ENCODE measurements around the gene H2BK1. TPM values are rescaled to one million over a fixed set of nuclear protein-coding genes. Genes with fewer than 3 reads are reported as not detected.

The H2BK1 gene
- total and polyA plus RNA-seq, 2 donors (not counting 1 experiment from before 2014, with no cell fraction given), result not detected

DNA sequence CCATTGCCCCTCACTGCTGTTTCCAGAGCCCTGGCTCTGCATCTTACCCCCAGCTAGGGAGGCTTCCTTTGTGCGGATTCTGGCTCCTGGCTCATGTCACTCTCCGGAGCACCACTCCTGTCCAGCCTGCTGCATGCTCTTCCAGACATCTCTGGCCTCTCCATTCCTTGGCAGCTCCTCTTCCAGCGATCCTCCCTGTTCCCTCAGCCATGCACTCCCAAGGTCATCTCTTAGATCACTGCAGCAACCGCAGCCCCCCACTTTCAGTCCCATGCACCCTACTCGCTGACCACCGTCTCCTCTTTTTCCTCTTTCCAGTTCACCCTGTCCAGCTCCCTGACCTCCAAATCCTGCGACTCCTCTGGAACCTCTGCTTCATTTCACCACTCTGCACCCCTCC is 45.1 kb upstream of the H2BK1 start:
- H3K36me3 ChIP-seq (ENCODE audit: control insufficient read depth, insufficient read depth, low read length), result no peaks in the 10 kb centered on the region
- no peak overlapping the region for H3K9ac ChIP-seq (ENCODE audit: insufficient read depth, low read length)
- TF ChIP-seq CTCF (conservative IDR thresholded peaks at IDR 0.05 in 1 of 2, IDR thresholded peaks at IDR 0.05 in 1 of 2; ENCODE audit: low read depth in 1 of 2, low read length in 2 of 2) (no peak), EZH2 (IDR thresholded peaks at IDR 0.05; ENCODE audit: low read length, missing control alignments) (no peak)
- H3K9me3 ChIP-seq (ENCODE audit: control insufficient read depth, insufficient read depth, low read depth, low read length), result no peaks in the 10 kb centered on the region
- no peak for DNase-seq (ENCODE audit: low read depth in 2 of 2)
- H3K4me1 ChIP-seq (ENCODE audit: control insufficient read depth, extremely low read depth, insufficient read depth, low read length), result peaks cover 11% of the 10 kb centered on the region
- no peaks in the 10 kb centered on the region for H3K79me2 ChIP-seq (ENCODE audit: control insufficient read depth, insufficient read depth, low read length)
- peaks cover 11% of the 10 kb centered on the region for H3K27me3 ChIP-seq (ENCODE audit: control insufficient read depth, insufficient read depth, low read length)
- H2AFZ ChIP-seq (ENCODE audit: low read length), result no peak overlapping the region
- no peak overlapping the region for H3K4me3 ChIP-seq (replicated peaks in 1 of 4; ENCODE audit: control extremely low read depth in 1 of 4, insufficient read depth in 1 of 4, low read depth in 3 of 4, low read length in 4 of 4)
- H3K27ac ChIP-seq (ENCODE audit: insufficient read depth, low read length), result no peak overlapping the region
- no peaks in the 10 kb centered on the region for H4K20me1 ChIP-seq (ENCODE audit: control insufficient read depth, extremely low read depth, insufficient read depth, low read length)
- no peak overlapping the region for H3K4me2 ChIP-seq (ENCODE audit: extremely low read depth, insufficient read depth, low read length)

GRCh38 chr7:151254851-151255250 is 44.6 kb upstream of the H2BK1 start:
- Histone ChIP-seq H3K4me1 (ENCODE audit: control insufficient read depth, extremely low read depth, insufficient read depth, low read length) (peaks cover 11% of the 10 kb centered on the region), H3K4me2 (ENCODE audit: extremely low read depth, insufficient read depth, low read length) (no peak overlapping the region), H3K79me2 (ENCODE audit: control insufficient read depth, insufficient read depth, low read length) (no peaks in the 10 kb centered on the region), H3K9me3 (ENCODE audit: control insufficient read depth, insufficient read depth, low read depth, low read length) (no peaks in the 10 kb centered on the region), H3K4me3 (replicated peaks in 1 of 4; ENCODE audit: control extremely low read depth in 1 of 4, insufficient read depth in 1 of 4, low read depth in 3 of 4, low read length in 4 of 4) (no peak overlapping the region), H3K9ac (ENCODE audit: insufficient read depth, low read length) (no peak overlapping the region), H3K36me3 (ENCODE audit: control insufficient read depth, insufficient read depth, low read length) (no peaks in the 10 kb centered on the region), H3K27me3 (ENCODE audit: control insufficient read depth, insufficient read depth, low read length) (peaks cover 9% of the 10 kb centered on the region), H4K20me1 (ENCODE audit: control insufficient read depth, extremely low read depth, insufficient read depth, low read length) (no peaks in the 10 kb centered on the region), H3K27ac (ENCODE audit: insufficient read depth, low read length) (no peak overlapping the region), H2AFZ (ENCODE audit: low read length) (no peak overlapping the region)
- DNase-seq (ENCODE audit: low read depth in 2 of 2), result no peak
- TF ChIP-seq CTCF (conservative IDR thresholded peaks at IDR 0.05 in 1 of 2, IDR thresholded peaks at IDR 0.05 in 1 of 2; ENCODE audit: low read depth in 1 of 2, low read length in 2 of 2) (no peak), EZH2 (IDR thresholded peaks at IDR 0.05; ENCODE audit: low read length, missing control alignments) (no peak)

GRCh38 chr7:151254316-151254715 is 44.0 kb upstream of the H2BK1 start:
- H3K4me3 ChIP-seq (replicated peaks in 1 of 4; ENCODE audit: control extremely low read depth in 1 of 4, insufficient read depth in 1 of 4, low read depth in 3 of 4, low read length in 4 of 4), result no peak overlapping the region
- no peak overlapping the region for H3K27ac ChIP-seq (ENCODE audit: insufficient read depth, low read length)
- H3K36me3 ChIP-seq (ENCODE audit: control insufficient read depth, insufficient read depth, low read length), result no peaks in the 10 kb centered on the region
- no peak overlapping the region for H3K4me2 ChIP-seq (ENCODE audit: extremely low read depth, insufficient read depth, low read length)
- H3K4me1 ChIP-seq (ENCODE audit: control insufficient read depth, extremely low read depth, insufficient read depth, low read length), result peaks cover 16% of the 10 kb centered on the region
- no peak overlapping the region for H3K9ac ChIP-seq (ENCODE audit: insufficient read depth, low read length)
- peaks cover 9% of the 10 kb centered on the region for H3K27me3 ChIP-seq (ENCODE audit: control insufficient read depth, insufficient read depth, low read length)
- no peaks in the 10 kb centered on the region for H4K20me1 ChIP-seq (ENCODE audit: control insufficient read depth, extremely low read depth, insufficient read depth, low read length)
- DNase-seq (ENCODE audit: low read depth in 2 of 2), result no peak
- H3K9me3 ChIP-seq (ENCODE audit: control insufficient read depth, insufficient read depth, low read depth, low read length), result no peaks in the 10 kb centered on the region
- no peaks in the 10 kb centered on the region for H3K79me2 ChIP-seq (ENCODE audit: control insufficient read depth, insufficient read depth, low read length)
- no peak for TF ChIP-seq CTCF (conservative IDR thresholded peaks at IDR 0.05 in 1 of 2, IDR thresholded peaks at IDR 0.05 in 1 of 2; ENCODE audit: low read depth in 1 of 2, low read length in 2 of 2)
- TF ChIP-seq EZH2 (IDR thresholded peaks at IDR 0.05; ENCODE audit: low read length, missing control alignments), result no peak
- no peak overlapping the region for H2AFZ ChIP-seq (ENCODE audit: low read length)

Data from fibroblast of lung (primary cell).